Fibroblast of the conjunctiva (primary cell): Measurements from ENCODE around the gene PLXNB2.
"Not testable (repeated sequence)": the region's sequence is repeated elsewhere in the genome, so short reads cannot be mapped to it uniquely, and the experiment has no call there.

Source experiments
- DNase-seq: peaks from one replicate; pipeline ENCODE4 v3.0.0-alpha.2; 2010; ENCODE audit warnings: low read depth

PLXNB2 gene

GRCh38 chr22:50306753-50307749 lies at the start of gene PLXNB2:
Gene PLXNB2, minus strand, starts transcription at chr22:50307646. Its CDS starts 17,062 bp downstream, at chr22:50290584.
- DNase-seq, result peak; percentile 66

- DNase-seq, result no peak
Observed at GRCh38 chr22:50357222-50357621, 49.8 kb upstream of the PLXNB2 start.

- no peak for DNase-seq
Observed at GRCh38 chr22:50356186-50356585, 48.7 kb upstream of the PLXNB2 start.

GRCh38 chr22:50348058-50348457 lies 40.6 kb upstream of the PLXNB2 start:
- no peak for DNase-seq

GRCh38 chr22:50347157-50347556 lies 39.7 kb upstream of the PLXNB2 start:
- no peak for DNase-seq

GRCh38 chr22:50346470-50346869 lies 39.0 kb upstream of the PLXNB2 start:
- no peak for DNase-seq

GRCh38 chr22:50343541-50343935 lies 36.1 kb upstream of the PLXNB2 start:
- no peak for DNase-seq

- no peak for DNase-seq
Observed at GRCh38 chr22:50342651-50343540, 35.5 kb upstream of the PLXNB2 start, which contains the start of gene PPP6R2. Gene PPP6R2, plus strand, starts transcription at chr22:50343327. Its CDS starts 50,582 bp downstream, at chr22:50393909.

- peak; percentile 68 for DNase-seq
Observed at GRCh38 chr22:50341977-50342650, 34.7 kb upstream of the PLXNB2 start.

GRCh38 chr22:50339945-50340879 lies 32.8 kb upstream of the PLXNB2 start:
- DNase-seq, result no peak

GRCh38 chr22:50338860-50339462 lies 31.5 kb upstream of the PLXNB2 start:
- DNase-seq, result no peak

GRCh38 chr22:50338042-50338573 lies 30.7 kb upstream of the PLXNB2 start:
- no peak for DNase-seq

GRCh38 chr22:50337262-50338041 lies 30.0 kb upstream of the PLXNB2 start:
- no peak for DNase-seq

- not testable (repeated sequence) for DNase-seq
Observed at GRCh38 chr22:50334433-50334832, 27.0 kb upstream of the PLXNB2 start.

GRCh38 chr22:50329236-50329635 lies 21.8 kb upstream of the PLXNB2 start:
- DNase-seq, result no peak

- no peak for DNase-seq
Observed at GRCh38 chr22:50327711-50328019, 20.2 kb upstream of the PLXNB2 start.

GRCh38 chr22:50326956-50327710 lies 19.7 kb upstream of the PLXNB2 start, which contains the start of gene DENND6B:
Gene DENND6B, minus strand, starts transcription at chr22:50327012. Its CDS starts 24 bp downstream, at chr22:50326988.
- DNase-seq, result peak; percentile 49

GRCh38 chr22:50326225-50326955 lies 18.9 kb upstream of the PLXNB2 start:
- no peak for DNase-seq
